GM21737 (cell line): ENCODE measurements around the gene GPBAR1.
A peak's percentile ranks its signal among the peaks of the same experiment; 100 is the strongest.

ENCODE experiments used
- ATAC-seq: cut with Tn5 transposase; IDR thresholded peaks from one replicate; pipeline ENCODE4 v1.9.1; 2021; ENCODE audit warnings: mild to moderate bottlenecking, moderate library complexity; ENCODE audit not compliant: unreplicated experiment

Gene GPBAR1

DNA sequence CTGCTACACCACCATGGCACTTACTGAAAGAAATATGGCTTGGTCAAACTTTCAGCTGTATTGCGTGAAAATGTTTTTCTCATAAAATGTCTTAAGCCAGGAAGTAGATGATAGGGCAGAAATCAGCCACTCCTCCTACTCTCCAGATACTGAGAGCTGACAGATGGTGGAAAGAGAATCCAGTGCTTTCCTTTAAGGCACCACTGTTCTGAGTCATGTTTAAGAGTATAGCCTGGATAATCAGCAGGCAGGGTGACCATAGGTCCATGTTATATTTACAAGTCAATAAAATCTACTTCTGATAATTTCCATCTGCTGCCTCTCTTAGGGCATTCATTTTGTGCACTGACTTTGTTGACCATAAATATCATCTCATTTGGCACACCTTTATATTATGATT, 21.9 kb upstream of the GPBAR1 start:
- no peak for ATAC-seq

- no peak for ATAC-seq
Measured at GRCh38 chr2:218244204-218244603, 16.6 kb upstream of the GPBAR1 start.

GRCh38 chr2:218244665-218245064, 16.1 kb upstream of the GPBAR1 start:
- ATAC-seq: no peak

DNA sequence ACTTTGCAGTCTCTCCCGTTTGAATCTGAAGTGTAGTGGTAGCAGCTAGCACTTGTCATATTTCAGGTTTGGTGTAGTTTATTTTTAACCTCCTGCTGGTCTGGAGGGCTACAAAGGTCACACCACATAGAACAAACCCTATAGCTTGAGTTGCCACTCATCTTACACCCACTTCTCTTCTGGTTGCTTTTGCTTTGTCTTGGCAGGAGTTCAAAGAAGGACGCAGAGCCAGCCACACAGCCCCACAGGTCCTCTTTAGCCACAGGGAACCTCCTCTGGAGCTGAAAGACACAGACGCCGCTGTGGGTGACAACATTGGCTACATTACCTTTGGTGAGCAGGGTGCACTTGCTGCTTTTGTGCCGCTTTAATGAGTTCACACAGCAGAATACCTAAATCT, 15.6 kb upstream of the GPBAR1 start:
- no peak for ATAC-seq

- no peak for ATAC-seq
Measured at GRCh38 chr2:218249691-218250090, 11.1 kb upstream of the GPBAR1 start.

DNA sequence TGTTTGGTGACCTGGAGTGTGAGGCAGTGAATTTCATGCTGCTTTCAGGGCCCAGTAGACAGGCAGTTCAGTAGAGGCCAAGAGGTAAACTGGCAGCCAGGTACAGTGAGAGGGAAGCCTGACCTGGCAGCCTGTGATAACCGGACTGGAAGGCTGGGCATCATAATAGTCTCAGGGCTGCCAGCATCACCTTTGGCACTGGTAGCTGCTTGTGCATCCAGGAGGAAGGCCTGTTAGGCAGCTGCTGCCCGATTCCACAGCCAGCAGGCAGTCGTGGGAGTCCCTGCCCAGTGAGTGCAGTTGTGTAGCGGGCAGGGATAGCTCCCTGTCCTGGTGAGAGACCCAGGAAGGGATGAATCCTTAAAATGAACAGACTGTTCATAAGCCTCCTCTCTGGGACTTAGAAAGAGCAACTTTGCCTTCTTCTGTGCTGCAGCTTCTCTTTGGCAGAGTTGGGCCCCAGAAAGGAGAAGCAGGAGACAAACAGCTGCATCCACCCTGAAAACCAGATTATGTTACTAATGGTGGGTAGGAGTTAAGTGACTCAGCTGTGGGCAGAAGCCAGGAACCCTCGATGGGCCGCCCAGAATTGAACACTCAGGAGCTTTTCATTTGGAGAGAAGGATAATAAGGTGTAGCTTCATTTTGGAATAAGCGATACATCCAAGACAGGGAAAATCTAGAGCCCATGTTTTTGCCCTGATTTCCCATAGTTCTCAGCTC, 8.1 kb upstream of the GPBAR1 start:
- ATAC-seq: no peak

DNA sequence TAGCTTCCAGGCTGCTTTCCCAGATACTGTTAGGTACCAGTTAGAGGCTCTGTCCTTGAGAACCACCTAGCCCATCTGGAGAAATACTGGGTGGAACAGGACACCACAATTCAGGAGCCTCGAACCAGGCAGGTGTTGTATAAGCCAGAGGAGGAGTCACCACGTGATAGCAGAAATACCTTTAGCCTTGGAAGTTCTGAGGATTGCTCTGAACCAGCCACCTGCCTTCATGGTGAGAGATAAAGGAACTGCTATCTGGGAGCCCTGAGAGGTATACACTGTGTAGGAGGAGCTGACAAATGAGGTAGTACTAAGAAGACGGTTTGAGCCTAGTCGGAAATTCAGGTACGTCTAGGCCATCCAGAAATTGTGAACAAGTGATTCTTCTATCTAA, 7.6 kb upstream of the GPBAR1 start:
- no peak for ATAC-seq

GRCh38 chr2:218255446-218255845, 5.4 kb upstream of the GPBAR1 start:
- ATAC-seq: no peak

DNA sequence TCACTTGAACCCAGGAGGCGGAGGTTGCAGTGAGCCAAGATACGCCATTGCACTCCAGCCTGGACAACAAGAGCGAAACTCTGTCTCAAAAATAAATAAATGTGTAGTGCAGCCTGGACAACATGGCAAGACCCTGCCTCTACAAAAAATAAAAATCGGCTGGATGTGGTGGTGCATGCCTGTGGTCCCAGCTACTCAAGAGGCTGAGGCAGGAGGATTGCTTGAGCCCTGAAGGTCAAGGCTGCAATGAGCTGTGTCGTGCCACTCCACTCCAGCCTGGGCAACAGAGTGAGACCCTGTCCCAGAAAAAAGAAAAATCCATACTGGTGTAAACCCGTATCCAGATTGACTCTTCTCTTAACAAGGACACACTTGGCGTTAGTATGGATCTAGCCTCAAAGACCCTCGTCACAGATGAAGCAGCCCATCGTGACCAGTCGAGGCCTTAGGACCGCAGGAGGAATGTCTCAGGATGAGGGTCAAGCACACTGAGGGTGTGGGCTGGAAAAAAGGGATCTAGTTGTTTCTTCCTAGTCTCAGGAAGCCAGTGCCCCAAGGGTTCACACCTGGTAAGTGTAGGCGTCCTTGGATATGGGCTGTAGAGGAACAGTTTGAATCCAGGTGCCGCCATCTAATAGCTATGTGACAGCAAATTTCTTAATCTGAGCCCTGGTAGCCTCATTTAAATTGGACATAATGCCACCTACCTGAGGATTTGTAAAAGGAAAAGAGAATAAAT, 4.0 kb upstream of the GPBAR1 start:
- peak; percentile 5 for ATAC-seq

DNA sequence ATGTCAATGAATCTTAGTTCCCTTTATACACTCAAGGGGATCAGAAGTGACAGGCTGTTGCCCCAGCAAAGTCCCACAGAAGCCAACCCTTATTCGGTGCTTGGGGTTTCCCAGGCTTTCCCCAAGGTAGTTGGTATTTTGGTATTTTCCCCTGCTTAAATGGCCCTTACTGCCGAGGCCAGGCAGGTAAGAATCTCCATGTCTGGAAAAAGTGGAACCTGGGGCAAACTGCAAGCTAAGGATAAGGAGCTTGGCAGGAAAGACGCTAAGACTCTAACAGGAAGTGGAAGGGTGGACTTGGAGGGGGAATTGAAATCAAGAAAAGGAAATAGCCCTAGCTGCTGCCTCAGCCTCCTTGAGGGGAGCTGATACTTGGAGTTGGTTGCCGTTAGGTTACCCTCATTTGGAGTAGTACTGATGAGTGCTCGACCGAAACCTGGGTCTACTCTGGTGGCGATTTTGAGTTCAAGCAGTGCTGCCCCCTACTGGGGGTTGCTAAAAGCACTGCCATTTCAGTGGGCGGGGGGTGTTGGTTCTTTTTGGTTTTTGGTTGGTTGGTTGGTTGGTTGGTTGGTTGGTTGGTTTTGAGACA, 3.3 kb upstream of the GPBAR1 start:
- peak; percentile 54 for ATAC-seq

DNA sequence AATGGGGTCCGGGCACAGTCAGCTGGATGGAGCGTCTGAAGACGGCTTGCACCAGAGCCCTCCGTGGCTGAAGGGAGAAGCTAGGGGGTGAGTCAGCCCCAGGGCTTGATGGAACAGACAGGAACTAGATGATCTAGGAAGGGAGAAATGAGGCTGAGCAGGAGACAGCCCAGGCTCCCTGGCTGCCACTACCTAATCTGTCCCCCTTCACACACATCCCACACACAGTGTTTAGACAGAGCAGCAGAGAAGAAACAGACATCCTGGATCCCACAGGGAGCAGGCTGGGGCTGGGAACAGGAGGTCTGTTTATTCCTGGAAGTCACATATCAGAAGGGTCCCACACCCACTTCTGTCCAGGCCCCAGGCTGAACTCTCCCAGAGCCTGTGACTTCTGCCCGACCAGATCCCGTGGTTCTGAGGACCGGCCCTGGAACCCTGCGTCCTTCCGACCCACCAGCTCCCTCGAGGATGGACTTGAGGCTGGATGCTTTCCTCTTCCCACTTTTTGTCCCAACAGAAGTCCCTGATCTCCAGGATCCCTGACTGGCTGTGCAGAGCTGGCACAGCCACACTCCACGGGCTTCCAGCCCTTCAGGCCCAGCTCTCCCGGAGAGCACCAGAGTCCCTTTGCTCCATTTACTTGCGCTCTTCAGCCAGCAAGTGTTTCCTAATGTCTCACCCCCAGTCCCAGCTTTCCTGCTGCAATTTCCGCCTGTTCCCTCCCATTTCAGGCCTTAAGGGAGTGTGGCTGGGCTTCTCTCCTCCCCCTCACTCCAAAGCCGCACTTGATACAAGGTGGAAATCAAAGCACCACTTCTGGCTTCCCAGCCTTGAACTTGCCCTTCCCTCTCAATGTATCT, 1.5 kb upstream of the GPBAR1 start:
- ATAC-seq: no peak

DNA sequence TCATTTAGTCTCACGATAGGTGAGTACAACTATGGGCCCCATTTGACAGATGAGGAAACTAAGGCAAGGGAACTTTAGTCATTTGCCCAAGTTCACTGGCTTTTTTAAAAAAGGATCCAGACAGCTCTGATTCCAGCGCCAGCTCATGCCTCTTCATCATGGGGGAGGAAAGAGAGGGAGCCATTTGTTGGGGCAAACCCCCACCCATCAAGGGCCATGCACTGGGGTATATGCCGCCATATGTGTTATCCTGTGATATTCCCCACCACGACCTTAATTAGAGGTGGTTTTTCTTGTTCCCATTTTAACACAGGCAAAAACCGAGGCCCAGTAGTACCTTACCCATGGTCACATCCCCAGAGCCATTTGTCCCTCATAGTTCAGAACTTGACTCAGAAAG, 649 bp upstream of the GPBAR1 start:
- ATAC-seq: no peak

DNA sequence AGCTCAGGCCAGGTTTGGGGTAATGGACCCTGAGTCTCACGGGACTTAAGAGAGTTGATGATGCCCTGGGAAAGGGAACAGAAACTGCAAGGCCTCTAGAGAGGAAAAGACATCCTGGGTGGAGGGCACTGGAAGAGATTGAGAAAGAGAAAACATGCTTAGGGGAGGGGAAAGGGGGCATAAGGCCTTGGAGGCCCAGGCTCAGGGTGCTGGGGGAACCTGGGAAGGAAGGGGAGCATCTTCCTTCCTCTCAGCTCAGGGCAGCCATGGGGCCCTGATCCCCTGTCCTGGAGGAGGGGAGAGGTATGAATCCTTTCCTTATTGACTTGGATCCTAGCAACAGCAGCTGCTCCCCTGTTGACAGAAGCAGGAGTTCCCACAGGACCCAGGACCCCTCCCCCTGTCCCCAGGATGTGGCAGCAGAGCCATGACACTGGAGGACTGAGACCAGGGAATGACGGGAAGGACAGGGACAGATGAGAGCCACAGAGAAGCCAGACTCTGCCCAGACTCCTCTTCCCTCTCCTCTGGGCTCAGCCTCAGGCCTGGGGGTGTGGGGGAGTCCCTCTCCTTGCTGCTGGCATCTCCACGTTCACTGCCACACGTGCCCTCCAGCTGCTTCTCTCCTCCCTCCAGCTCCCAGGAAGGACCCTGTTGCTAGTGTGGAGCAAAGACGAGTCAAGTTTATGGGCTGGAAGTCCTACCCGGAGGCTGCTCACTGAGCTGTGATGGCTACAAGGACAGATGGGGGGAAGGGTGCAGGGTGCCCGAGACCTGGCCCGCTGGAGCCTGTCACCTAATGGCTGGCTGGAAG, 815 bp downstream of the GPBAR1 start:
- ATAC-seq: no peak

DNA sequence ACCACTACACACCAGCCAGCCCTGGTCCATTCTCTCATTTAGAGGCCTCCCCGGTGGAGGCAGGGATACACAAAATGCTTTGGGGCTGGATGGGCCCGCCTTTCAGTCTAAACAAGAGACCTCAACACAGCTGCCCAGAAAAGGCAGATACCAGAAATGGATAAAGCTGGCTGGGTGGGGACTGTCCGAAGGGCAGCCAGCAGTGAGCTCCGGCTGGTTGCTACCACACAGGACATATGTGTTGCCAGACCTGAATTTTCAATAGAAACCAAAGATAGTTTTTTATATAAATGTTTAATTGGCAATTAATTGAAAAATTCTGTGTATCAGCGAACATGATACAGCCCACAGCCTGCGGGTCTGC, 1.4 kb downstream of the GPBAR1 start:
- no peak for ATAC-seq

DNA sequence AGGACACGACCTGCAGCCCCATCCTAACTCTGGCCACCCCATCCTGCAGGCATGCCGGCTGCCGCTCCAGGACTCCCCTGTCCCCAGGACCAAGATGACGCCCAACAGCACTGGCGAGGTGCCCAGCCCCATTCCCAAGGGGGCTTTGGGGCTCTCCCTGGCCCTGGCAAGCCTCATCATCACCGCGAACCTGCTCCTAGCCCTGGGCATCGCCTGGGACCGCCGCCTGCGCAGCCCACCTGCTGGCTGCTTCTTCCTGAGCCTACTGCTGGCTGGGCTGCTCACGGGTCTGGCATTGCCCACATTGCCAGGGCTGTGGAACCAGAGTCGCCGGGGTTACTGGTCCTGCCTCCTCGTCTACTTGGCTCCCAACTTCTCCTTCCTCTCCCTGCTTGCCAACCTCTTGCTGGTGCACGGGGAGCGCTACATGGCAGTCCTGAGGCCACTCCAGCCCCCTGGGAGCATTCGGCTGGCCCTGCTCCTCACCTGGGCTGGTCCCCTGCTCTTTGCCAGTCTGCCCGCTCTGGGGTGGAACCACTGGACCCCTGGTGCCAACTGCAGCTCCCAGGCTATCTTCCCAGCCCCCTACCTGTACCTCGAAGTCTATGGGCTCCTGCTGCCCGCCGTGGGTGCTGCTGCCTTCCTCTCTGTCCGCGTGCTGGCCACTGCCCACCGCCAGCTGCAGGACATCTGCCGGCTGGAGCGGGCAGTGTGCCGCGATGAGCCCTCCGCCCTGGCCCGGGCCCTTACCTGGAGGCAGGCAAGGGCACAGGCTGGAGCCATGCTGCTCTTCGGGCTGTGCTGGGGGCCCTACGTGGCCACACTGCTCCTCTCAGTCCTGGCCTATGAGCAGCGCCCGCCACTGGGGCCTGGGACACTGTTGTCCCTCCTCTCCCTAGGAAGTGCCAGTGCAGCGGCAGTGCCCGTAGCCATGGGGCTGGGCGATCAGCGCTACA, 2.1 kb downstream of the GPBAR1 start:
- no peak for ATAC-seq

DNA sequence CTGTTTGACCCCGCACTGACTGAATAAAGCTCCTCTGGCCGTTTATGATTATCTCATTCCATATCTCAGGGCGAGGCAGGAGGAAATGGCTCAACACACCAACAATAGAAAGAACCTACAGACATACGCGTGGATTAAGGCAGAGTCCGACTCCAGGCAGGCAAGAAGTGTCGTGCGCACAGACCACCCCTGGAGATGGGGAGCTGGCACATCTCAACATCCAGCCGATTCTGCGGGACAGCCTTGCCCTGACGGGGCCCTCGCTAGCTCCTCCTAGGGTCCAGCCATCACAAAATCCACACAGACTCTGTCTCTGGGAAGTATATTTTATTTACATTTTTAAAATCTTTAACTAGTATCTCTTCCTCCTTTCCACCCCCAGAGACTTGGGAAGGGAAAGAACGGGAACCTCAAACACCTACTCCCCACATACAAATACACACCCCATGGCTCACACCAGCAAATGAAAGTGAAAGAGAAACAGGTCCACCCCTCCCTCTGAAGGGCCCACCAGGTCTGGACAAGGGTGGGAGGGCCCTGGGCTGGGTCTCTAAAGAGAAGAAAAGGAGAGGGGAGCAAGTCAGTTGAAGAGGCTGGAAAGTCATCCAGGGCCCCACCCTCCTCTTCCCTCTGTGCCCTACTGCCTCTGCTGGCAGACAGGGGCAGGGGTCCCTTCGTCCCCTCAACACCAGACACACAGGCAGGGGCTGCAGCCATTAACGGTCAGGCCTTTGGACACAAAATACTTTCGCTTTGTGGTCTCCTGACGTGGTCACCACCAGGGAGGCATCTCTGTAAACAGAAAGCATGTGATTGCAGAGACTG, 3.2 kb downstream of the GPBAR1 start:
- no peak for ATAC-seq

DNA sequence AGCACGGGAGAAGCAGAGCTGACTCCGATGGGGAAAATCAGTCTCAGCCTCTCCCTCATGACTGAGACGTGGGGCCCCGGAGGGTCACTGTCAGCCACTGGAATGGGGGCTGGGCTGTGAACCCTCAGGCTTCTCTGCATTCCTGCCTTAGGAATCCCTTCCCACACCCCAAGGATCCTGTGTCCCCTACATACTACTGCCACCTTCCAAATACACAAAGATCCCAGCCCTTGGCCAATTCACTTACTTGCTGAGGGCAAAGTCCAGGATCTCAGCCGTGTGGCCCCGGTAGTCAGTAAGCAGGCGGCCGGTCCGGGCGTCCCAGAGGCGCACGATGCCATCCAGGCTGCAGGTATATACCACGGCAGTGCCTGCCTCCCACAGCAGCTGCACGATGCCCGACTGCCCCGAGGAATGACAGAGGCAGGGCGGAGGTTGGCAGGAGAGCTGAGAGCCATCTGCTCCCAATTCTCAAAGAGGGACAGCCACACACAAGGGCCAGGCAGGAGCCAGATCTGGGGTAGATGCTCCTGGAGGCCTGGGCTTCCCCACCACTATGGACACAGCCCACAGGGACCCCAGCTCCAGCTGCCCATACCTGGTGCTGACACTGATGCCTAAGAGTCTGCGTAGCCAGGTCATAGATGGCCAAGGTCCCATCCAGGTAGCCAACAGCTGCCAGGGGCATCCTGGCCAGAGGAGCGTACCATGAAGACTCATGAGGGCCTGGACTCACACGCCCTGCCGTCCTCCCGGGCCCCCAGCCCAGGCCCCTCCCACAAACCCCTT, 4.2 kb downstream of the GPBAR1 start:
- ATAC-seq: no peak

- no peak for ATAC-seq
Measured at GRCh38 chr2:218265626-218266025, 4.8 kb downstream of the GPBAR1 start.
